HG02588 (cell line): ENCODE measurements around the gene THBS1.

Experiments
- ATAC-seq: cut with Tn5 transposase; IDR thresholded peaks from one replicate; pipeline ENCODE4 v1.9.1; 2021; ENCODE audit warnings: mild to moderate bottlenecking, moderate library complexity; ENCODE audit not compliant: unreplicated experiment

The THBS1 gene

DNA sequence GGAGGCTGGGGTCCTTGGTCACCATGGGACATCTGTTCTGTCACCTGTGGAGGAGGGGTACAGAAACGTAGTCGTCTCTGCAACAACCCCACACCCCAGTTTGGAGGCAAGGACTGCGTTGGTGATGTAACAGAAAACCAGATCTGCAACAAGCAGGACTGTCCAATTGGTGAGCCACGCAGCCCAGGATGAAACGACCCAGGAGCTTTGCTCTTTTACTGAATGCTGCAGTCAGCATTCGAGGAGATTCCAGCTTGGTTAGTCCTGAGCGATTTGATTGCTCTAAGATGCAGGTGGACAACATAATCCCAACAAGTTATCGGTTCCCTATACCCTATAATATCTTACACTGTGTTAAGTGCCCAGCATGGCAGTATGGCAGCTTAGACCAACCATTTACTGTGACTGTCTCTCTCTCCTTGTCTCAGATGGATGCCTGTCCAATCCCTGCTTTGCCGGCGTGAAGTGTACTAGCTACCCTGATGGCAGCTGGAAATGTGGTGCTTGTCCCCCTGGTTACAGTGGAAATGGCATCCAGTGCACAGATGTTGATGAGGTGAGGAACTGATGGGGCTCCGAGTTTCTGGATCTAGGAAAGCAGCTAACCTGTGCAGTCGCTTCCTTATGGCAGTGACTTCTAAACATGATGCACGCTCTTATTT is 7.8 kb downstream of the THBS1 start:
- no peak for ATAC-seq

- no peak for ATAC-seq
Measured at GRCh38 chr15:39589193-39589814, 8.4 kb downstream of the THBS1 start.

DNA sequence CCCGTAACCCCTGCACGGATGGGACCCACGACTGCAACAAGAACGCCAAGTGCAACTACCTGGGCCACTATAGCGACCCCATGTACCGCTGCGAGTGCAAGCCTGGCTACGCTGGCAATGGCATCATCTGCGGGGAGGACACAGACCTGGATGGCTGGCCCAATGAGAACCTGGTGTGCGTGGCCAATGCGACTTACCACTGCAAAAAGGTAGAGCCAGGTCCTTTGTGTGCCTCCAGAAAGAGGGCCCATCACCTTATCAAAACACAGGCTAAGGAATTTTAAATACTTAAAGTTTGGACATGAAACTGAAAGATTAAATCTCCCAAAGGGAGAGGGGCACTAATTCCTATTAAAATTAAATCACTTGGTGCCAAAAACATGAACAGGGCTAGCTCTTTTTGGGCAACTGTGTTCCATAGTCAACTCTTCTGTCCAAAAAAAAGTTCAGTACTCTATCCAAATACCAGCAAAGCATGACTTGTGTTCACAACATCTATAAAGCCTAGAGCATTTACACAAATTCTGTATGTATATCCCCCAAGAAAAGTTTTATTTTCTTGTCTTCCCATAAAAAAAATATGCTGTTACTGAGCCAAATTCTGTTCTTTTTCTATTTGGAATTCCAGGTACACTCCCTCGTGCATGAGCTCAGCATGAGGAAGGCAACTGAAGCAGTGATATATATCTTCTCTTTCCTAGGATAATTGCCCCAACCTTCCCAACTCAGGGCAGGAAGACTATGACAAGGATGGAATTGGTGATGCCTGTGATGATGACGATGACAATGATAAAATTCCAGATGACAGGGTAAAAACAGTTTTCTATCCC is 9.2 kb downstream of the THBS1 start:
- no peak for ATAC-seq

DNA sequence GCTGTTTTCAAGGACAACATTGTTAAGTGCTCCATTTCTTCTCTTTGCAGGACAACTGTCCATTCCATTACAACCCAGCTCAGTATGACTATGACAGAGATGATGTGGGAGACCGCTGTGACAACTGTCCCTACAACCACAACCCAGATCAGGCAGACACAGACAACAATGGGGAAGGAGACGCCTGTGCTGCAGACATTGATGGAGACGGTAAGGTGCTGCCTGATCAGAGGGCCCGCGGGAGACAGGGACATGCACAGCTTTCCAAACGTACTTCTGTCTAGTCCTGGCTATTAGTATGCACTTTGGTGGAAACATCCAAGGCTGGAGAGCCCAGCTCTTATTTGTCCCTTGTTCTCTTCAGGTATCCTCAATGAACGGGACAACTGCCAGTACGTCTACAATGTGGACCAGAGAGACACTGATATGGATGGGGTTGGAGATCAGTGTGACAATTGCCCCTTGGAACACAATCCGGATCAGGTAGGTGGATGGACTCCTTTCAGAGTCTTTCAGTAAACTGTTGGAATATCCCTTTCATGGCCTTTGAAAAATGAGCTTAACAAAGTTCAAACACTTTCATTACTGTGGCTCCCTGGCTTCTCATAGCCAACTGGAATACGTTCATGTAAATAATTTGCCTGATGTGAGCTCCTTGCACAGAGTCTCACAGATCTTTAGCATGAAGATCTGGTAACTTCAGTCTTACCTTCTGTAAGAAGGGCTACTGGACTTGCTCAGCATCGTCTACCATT is 10.4 kb downstream of the THBS1 start:
- ATAC-seq: no peak

DNA sequence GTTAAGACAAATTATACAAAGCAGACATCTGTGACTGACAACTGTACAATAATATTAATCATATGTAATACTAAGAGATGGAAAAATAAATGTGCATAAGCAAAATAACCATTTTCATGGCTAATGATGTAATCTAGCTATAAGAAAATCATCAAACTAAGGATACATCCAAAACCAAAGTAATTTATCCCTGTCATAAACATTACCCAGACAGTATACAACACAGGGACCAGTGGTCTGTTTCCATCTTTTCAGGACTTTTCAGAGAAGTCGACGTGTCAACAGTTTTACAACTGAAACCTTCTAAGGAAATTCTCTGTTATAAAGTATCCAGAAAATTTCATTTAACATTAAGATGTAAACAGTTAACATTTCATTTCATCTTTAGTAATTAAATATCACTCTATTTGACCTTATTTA is 11.0 kb downstream of the THBS1 start:
- no peak for ATAC-seq

DNA sequence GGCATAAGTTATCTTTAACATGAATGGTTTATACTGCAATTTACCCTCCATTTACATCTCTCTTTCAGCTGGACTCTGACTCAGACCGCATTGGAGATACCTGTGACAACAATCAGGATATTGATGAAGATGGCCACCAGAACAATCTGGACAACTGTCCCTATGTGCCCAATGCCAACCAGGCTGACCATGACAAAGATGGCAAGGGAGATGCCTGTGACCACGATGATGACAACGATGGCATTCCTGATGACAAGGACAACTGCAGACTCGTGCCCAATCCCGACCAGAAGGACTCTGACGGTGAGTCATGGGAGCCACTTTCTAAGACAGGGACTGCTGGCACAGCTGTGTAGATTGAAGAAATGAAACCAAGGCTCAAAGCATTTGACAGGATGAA is 11.6 kb downstream of the THBS1 start:
- no peak for ATAC-seq

- no peak for ATAC-seq
Measured at GRCh38 chr15:39593071-39593655, 12.3 kb downstream of the THBS1 start.

GRCh38 chr15:39593656-39594445 is 13.0 kb downstream of the THBS1 start:
- no peak for ATAC-seq

- ATAC-seq: no peak
Measured at GRCh38 chr15:39594446-39595337, 13.8 kb downstream of the THBS1 start.

GRCh38 chr15:39595338-39596221 is 14.7 kb downstream of the THBS1 start:
- no peak for ATAC-seq

DNA sequence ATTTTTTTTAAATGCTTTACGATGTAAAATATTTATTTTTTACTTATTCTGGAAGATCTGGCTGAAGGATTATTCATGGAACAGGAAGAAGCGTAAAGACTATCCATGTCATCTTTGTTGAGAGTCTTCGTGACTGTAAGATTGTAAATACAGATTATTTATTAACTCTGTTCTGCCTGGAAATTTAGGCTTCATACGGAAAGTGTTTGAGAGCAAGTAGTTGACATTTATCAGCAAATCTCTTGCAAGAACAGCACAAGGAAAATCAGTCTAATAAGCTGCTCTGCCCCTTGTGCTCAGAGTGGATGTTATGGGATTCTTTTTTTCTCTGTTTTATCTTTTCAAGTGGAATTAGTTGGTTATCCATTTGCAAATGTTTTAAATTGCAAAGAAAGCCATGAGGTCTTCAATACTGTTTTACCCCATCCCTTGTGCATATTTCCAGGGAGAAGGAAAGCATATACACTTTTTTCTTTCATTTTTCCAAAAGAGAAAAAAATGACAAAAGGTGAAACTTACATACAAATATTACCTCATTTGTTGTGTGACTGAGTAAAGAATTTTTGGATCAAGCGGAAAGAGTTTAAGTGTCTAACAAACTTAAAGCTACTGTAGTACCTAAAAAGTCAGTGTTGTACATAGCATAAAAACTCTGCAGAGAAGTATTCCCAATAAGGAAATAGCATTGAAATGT is 15.6 kb downstream of the THBS1 start:
- ATAC-seq: no peak

DNA sequence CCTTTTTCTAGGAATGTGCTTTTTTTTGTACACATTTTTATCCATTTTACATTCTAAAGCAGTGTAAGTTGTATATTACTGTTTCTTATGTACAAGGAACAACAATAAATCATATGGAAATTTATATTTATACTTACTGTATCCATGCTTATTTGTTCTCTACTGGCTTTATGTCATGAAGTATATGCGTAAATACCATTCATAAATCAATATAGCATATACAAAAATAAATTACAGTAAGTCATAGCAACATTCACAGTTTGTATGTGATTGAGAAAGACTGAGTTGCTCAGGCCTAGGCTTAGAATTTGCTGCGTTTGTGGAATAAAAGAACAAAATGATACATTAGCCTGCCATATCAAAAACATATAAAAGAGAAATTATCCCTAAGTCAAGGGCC is 16.5 kb downstream of the THBS1 start:
- ATAC-seq: no peak

DNA sequence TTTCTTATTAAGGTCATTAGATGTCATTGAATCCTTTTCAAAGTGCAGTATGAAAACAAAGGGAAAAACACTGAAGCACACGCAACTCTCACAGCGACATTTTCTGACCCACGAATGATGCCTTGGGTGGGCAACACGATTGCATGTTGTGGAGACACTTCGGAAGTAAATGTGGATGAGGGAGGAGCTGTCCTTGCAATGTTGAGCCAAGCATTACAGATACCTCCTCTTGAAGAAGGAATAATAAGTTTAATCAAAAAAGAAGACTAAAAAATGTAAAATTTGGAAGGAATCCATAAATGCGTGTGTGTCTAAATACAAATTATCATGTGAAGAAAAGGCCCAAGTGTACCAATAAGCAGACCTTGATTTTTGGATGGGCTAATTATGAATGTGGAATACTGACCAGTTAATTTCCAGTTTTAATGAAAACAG is 16.9 kb downstream of the THBS1 start:
- no peak for ATAC-seq

GRCh38 chr15:39598186-39598850 is 17.4 kb downstream of the THBS1 start:
- no peak for ATAC-seq

DNA sequence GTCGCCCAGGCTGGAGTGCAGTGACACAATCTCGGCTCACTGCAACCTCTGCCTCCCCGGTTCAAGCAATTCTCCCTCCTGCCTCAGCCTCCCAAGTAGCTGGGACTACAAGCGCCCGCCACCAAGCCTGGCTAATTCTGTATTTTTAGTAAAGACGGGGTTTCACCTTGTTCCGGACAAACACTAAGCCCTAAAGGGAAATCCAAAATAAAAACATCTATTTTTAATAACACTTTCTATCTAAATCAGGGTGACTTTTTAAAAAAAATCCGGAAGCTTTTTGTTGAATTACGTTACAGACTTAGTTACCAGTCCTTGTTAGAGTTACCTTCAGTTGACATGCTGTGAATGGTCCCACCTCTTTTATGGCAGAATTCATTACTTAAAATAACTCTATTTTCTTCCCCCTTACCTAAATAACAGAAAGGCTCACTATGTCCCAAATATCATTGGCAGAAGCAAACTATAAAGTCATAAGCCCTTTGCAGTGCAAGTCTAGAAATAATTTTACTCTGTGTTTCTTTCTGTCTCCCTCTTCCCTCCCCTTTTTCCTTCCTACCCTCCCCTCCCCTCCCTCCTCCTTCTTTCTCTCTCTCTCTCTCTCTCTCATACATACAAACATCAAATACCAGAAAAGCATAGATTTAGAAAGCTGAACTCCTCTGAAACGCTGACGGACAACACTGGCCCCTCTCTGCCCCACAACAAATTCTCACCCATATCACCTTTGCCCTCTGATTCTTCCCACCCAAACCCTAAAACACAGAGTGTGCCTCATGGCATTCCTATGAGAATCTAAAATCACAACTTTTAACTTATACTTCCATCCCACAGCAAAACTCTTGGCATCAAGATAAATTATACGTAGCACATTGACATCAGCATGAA is 18.3 kb downstream of the THBS1 start:
- ATAC-seq: no peak

DNA sequence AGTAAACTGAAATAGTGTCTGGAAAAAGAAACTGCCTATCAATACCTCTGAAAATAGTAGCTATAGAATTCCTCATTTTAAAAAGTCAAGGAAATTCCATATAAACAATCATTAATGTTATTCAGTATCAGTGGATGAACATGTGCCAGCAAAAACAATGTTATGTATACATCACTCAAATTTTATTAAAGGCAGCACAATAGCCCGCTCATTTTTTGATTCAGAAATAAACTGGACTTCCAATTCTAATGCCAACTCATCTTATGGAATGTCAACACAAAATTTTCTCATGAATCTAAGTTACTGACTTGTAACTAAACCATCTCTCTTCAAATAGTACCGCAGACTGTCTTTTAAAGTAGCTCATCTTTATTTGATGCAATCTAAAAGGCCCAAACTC is 19.0 kb downstream of the THBS1 start:
- ATAC-seq: no peak
